PFSK-1 (cell line): ENCODE results near the gene VIPAS39. TPM values are rescaled to one million over a fixed set of nuclear protein-coding genes. Genes with fewer than 3 reads are reported as not detected.

Source experiments
- FOXP2 ChIP-seq: optimal IDR thresholded peaks from 2 replicates; pipeline ENCODE3; 2011; ENCODE audit warnings: borderline replicate concordance, control low read depth, inconsistent platforms; ENCODE audit not compliant: insufficient read depth; ENCODE audit errors: extremely low read length, extremely low read depth
- POLR2AphosphoS5 ChIP-seq: IDR thresholded peaks from 2 replicates; pipeline ENCODE4 v1.6.1; 2012; ENCODE audit warnings: low read depth, mild to moderate bottlenecking, control low read depth, low read length, moderate library complexity
- SIN3A ChIP-seq: IDR thresholded peaks from 2 replicates; pipeline ENCODE4 v1.6.1; 2012; ENCODE audit warnings: mild to moderate bottlenecking, low read length, moderate library complexity, borderline replicate concordance; ENCODE audit not compliant: insufficient read depth
- TAF1 ChIP-seq: IDR thresholded peaks from 2 replicates; pipeline ENCODE4 v1.6.1; 2012; ENCODE audit warnings: low read length, control low read depth, borderline replicate concordance; ENCODE audit not compliant: insufficient read depth
- polyA plus RNA-seq: library from polyadenylated mRNA; unstranded; fragments of >200 nt; gene quantifications from one replicate; pipeline ENCODE4 v1.2.1, GENCODE V29; 2012; ENCODE audit warnings: low read depth, missing spikeins; ENCODE audit not compliant: insufficient read length
- TF ChIP-seq, protein P1 (sequence below), 2 experiments: IDR thresholded peaks; 2 replicates each; pipeline versions ENCODE4 v1.6.1 to v1.8.0; 2011 to 2012; ENCODE audit warnings: low read depth in 2 of 2, low read length in 2 of 2, control low read depth in 1 of 2, inconsistent platforms in 1 of 2, mild to moderate bottlenecking in 1 of 2, moderate library complexity in 1 of 2; ENCODE audit not compliant: insufficient read depth in 1 of 2

Gene VIPAS39
- polyA plus RNA-seq: 9.7 TPM

DNA sequence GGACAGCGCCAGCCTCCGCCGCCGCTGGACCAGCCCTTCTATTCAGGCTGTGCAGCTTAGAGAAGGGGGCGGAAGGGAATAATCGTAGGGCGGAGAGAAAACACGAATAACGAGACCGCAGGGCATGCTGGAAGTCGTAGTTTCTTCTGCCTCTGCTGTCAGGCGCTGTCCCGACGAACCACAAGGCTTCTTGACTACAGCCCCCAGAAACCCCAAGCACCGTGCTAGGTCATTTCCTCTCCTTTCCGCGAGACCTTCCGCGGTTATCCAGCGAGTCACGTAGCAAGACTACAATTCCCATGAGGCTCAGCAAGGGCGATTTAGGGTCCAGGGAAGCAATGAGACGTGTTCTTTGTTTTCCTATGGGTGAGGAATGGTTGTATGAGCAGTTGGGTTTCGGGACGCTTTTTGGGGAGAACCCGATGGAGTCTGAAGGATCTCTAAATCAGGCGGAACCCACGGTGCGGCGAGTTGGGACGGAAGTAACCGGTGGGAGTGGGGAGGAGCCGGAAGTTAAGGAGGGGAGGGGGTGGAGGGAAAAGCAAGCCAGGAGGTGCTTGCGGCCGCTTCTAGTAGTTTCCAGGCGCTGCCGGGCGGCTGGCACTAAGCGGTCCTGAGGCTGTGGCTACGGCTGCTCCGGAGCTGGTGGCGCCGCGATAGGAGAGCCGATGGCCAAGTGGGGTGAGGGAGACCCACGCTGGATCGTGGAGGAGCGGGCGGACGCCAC is at the start of gene VIPAS39, which contains the start of gene AHSA1:
Gene VIPAS39, minus strand, starts transcription at position 80 of the 727 bp plus-strand sequence. CDS start 3,499 bp downstream, outside the sequence.
Gene AHSA1, plus strand, starts transcription at position 572 of the 727 bp plus-strand sequence. Its CDS starts 97 bp downstream, at position 669.
- TF ChIP-seq, protein P1, sequence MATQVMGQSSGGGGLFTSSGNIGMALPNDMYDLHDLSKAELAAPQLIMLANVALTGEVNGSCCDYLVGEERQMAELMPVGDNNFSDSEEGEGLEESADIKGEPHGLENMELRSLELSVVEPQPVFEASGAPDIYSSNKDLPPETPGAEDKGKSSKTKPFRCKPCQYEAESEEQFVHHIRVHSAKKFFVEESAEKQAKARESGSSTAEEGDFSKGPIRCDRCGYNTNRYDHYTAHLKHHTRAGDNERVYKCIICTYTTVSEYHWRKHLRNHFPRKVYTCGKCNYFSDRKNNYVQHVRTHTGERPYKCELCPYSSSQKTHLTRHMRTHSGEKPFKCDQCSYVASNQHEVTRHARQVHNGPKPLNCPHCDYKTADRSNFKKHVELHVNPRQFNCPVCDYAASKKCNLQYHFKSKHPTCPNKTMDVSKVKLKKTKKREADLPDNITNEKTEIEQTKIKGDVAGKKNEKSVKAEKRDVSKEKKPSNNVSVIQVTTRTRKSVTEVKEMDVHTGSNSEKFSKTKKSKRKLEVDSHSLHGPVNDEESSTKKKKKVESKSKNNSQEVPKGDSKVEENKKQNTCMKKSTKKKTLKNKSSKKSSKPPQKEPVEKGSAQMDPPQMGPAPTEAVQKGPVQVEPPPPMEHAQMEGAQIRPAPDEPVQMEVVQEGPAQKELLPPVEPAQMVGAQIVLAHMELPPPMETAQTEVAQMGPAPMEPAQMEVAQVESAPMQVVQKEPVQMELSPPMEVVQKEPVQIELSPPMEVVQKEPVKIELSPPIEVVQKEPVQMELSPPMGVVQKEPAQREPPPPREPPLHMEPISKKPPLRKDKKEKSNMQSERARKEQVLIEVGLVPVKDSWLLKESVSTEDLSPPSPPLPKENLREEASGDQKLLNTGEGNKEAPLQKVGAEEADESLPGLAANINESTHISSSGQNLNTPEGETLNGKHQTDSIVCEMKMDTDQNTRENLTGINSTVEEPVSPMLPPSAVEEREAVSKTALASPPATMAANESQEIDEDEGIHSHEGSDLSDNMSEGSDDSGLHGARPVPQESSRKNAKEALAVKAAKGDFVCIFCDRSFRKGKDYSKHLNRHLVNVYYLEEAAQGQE (IDR thresholded peaks at IDR 0.05; ENCODE audit: insufficient read depth in 1 of 2, low read depth in 2 of 2, low read length in 2 of 2): peak in 1 of 2 experiments; percentile 45; a peak in 1 of 4 replicates
- peak; percentile 39; the same call in 1 of the 2 replicates for TF ChIP-seq POLR2AphosphoS5
- TF ChIP-seq FOXP2: peak; percentile 23
- peak; percentile 56; the same call in 1 of the 2 replicates for TF ChIP-seq TAF1
- peak; percentile 55; the same call in 1 of the 2 replicates for TF ChIP-seq SIN3A

DNA sequence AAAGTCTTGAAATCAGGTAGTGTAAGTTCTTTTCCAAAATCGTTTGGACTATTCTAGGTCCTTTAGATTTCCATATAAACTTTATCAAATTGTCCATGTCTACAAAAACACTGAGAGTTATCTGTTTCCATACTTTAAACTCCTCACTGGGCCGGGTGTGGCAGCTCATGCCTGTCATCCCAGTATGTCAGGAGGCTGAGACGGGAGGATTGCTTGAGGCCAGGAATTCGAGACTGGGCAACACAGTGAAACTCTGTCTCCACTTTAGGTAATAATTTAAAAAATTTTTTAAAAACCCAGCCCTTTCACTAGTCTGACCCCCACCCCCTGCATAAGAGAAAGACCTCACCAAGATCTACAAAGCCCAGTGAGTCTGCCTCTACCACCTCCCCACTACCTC is 47.6 kb upstream of the VIPAS39 start:
- TF ChIP-seq, protein P1 (IDR thresholded peaks at IDR 0.05; ENCODE audit: insufficient read depth in 1 of 2, low read depth in 2 of 2, low read length in 2 of 2): no peak
- TF ChIP-seq SIN3A (no peak), FOXP2 (no peak), TAF1 (no peak), POLR2AphosphoS5 (no peak)

DNA sequence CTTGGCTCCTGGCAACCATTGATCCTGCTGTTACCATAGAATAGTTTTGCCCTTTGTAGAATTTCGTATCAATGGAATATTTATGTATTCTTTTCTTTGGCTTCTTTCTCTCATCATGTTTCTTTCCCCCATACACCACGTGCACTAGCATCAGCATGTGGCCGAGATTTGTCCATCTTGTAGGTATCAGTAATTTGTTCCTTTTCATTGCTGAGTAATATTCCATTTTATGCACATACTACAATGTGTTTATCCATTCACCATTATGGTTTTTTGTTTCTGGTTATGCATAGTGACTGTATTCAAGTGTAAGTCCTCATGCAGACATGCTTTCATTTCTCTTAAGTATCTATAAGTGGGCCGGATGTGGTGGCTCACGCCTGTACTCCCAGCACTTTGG is 45.7 kb upstream of the VIPAS39 start:
- no peak for TF ChIP-seq FOXP2
- TF ChIP-seq TAF1: no peak
- TF ChIP-seq, protein P1 (IDR thresholded peaks at IDR 0.05; ENCODE audit: insufficient read depth in 1 of 2, low read depth in 2 of 2, low read length in 2 of 2): no peak
- no peak for TF ChIP-seq SIN3A
- no peak for TF ChIP-seq POLR2AphosphoS5

DNA sequence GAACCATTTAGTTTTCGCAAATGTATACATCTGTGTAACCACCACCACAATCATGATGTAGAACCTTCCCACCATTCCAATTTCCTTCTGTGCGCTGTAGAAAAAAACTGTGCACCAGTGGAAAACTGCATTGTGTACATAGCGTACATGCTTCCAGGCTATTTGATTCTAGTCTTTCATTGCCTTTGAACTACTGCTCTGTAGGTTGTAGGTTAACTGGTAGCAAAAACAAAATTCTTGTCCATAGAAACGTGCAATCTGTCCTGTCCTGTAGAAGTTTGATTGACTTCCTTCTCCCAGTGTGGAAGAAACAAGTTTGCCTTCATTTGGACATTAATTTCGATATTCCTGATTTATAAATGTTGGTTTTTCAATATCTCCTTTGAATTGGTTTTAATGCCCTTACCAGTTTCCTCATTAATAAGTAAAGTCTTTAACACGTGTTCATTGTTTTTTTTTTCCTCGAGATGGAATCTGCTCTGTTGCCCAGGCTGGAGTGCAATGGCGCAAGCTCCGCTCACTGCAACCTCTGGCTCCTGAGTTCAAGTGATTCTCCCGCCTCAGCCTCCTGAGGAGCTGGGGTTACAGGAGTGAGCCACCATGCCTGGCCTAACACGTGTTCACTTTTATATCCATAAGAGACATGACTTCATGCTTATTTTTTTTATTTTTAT is 44.8 kb upstream of the VIPAS39 start:
- TF ChIP-seq POLR2AphosphoS5 (no peak), TAF1 (no peak), SIN3A (no peak), FOXP2 (no peak)
- TF ChIP-seq, protein P1 (IDR thresholded peaks at IDR 0.05; ENCODE audit: insufficient read depth in 1 of 2, low read depth in 2 of 2, low read length in 2 of 2): no peak
